ENCODE measurements around the gene NPTX1. TPM values are rescaled to one million over a fixed set of nuclear protein-coding genes. Genes with fewer than 3 reads are reported as not detected.

The NPTX1 gene
- total and polyA plus RNA-seq, 9 of the 15 experiments (the other 6 are each of a cell fraction or from before 2014, with no cell fraction given): 0.04 TPM; not detected in 8

GRCh38 chr17:80457236-80457856, 19.1 kb downstream of the NPTX1 start (continued):
- TF ChIP-seq AFF1 (IDR thresholded peaks at IDR 0.05; ENCODE audit: low read depth in 1 of 2, partially characterized antibody in 2 of 2) (no peak), CXXC5 (CRISPR knock-in tag; IDR thresholded peaks at IDR 0.05) (0 out of 2 replicates have a peak, but pooled peaks have one; percentile 32), ZBTB11 (CRISPR knock-in tag; IDR thresholded peaks at IDR 0.05) (no peak), ZBTB33 (CRISPR knock-in tag; IDR thresholded peaks at IDR 0.05) (no peak), RBM39 (optimal IDR thresholded peaks at IDR 0.05; ENCODE audit: low read depth, low read length) (no peak), FUS (optimal IDR thresholded peaks at IDR 0.05; ENCODE audit: low read depth, low read length) (no peak), CEBPB (tag; IDR thresholded peaks at IDR 0.05) (no peak), SMAD3 (CRISPR knock-in tag; conservative IDR thresholded peaks at IDR 0.05) (no peak), CHCHD3 (CRISPR knock-in tag; IDR thresholded peaks at IDR 0.05) (no peak), SMAD4 (CRISPR knock-in tag; conservative IDR thresholded peaks at IDR 0.05) (0 out of 2 replicates have a peak, but pooled peaks have one; percentile 36), YBX1 (IDR thresholded peaks at IDR 0.05) (no peak), MAFF (IDR thresholded peaks at IDR 0.05; ENCODE audit: low read length) (no peak), ZFP1 (CRISPR knock-in tag; IDR thresholded peaks at IDR 0.05) (no peak), BRF2 (IDR thresholded peaks at IDR 0.05; ENCODE audit: borderline replicate concordance, insufficient read depth, insufficient read length) (no peak), CGGBP1 (CRISPR knock-in tag; IDR thresholded peaks at IDR 0.05) (no peak), SP1 (CRISPR knock-in tag; IDR thresholded peaks at IDR 0.05) (no peak), HNRNPL (IDR thresholded peaks at IDR 0.05; ENCODE audit: low read depth, low read length) (no peak)
